Endodermal cell (in vitro differentiated cells): Measurements from ENCODE around the gene EFNB2. TPM values are rescaled to one million over a fixed set of nuclear protein-coding genes. Genes with fewer than 3 reads are reported as not detected.

ENCODE experiments used
- DNase-seq: peaks from one replicate; pipeline ENCODE4 v3.0.0-alpha.2; 2017
- H3K27ac ChIP-seq: 2 replicates; pipeline ENCODE4 v1.5.1; 2013; ENCODE audit warnings: mild to moderate bottlenecking, low read depth, low read length, moderate library complexity
- H3K27me3 ChIP-seq: 2 replicates; pipeline ENCODE4 v1.6.1; 2013; ENCODE audit warnings: mild to moderate bottlenecking, low read length, moderate library complexity; ENCODE audit not compliant: insufficient read depth, control insufficient read depth, poor library complexity, severe bottlenecking
- H3K36me3 ChIP-seq: 2 replicates; pipeline ENCODE4 v1.7.0; 2013; ENCODE audit warnings: mild to moderate bottlenecking, low read length, moderate library complexity; ENCODE audit not compliant: control insufficient read depth, insufficient read depth
- H3K4me1 ChIP-seq: one replicate; pipeline ENCODE4 v1.7.0; 2013; ENCODE audit warnings: low read length; ENCODE audit not compliant: control insufficient read depth, insufficient read depth
- H3K4me3 ChIP-seq: 2 replicates; pipeline ENCODE4 v1.5.1; 2013; ENCODE audit warnings: mild to moderate bottlenecking, low read length, moderate library complexity
- H3K9ac ChIP-seq: 2 replicates; pipeline ENCODE4 v1.6.1; 2013; ENCODE audit warnings: mild to moderate bottlenecking, low read length, moderate library complexity; ENCODE audit not compliant: poor library complexity, severe bottlenecking; ENCODE audit errors: extremely low read depth
- H3K9me3 ChIP-seq: 2 replicates; pipeline ENCODE4 v1.6.1; 2013; ENCODE audit warnings: mild to moderate bottlenecking, low read length, moderate library complexity; ENCODE audit not compliant: control insufficient read depth
- H3K27ac Mint-ChIP-seq: 2 replicates; pipeline ENCODE4 v1.8.0; 2020; ENCODE audit warnings: mixed read lengths
- H3K27me3 Mint-ChIP-seq: 2 replicates; pipeline ENCODE4 v1.8.0; 2021; ENCODE audit warnings: mild to moderate bottlenecking, mixed read lengths; ENCODE audit not compliant: insufficient read depth
- H3K36me3 Mint-ChIP-seq: 2 replicates; pipeline ENCODE4 v1.8.0; 2020; ENCODE audit warnings: low read depth, mixed read lengths
- H3K4me1 Mint-ChIP-seq: 2 replicates; pipeline ENCODE4 v1.8.0; 2020; ENCODE audit warnings: mixed read lengths
- H3K4me3 Mint-ChIP-seq: 2 replicates; pipeline ENCODE4 v1.8.0; 2020; ENCODE audit warnings: mild to moderate bottlenecking, moderate library complexity, mixed read lengths
- H3K9me3 Mint-ChIP-seq: 2 replicates; pipeline ENCODE4 v1.8.0; 2020; ENCODE audit warnings: mild to moderate bottlenecking, mixed read lengths
- CTCF ChIP-seq: fragments of 200-600 bp; sonication (generic); conservative IDR thresholded peaks from 2 replicates; pipeline ENCODE4 v1.5.0; 2021; ENCODE audit warnings: antibody characterized with exemption, mild to moderate bottlenecking
- WGBS, 2 experiments: methylation state at CpG; one replicate each; pipeline versions ENCODE4 v1.1.5 to v1.1.7; 2013; ENCODE audit warnings: missing lambda C conversion rate in 2 of 2, mixed read lengths in 1 of 2; ENCODE audit not compliant: insufficient coverage in 1 of 2, insufficient read length in 1 of 2; 5-methylcytosine and 5-hydroxymethylcytosine counted together
- total RNA-seq, 2 donors: library from RNA; stranded (reverse); fragmentation: NEBNext Ultra II Directional in 1 of 2; extraction: Animal tissue kit (Norgen Biotek cat#: 25700) in 1 of 2; gene quantifications; 2 replicates in 1 of 2; 3 replicates in 1 of 2; pipeline ENCODE4 v1.2.1, GENCODE V29; 2021

The EFNB2 gene
- total RNA-seq, 2 donors from 2014 or later: 0.84 to 3.1 TPM

DNA sequence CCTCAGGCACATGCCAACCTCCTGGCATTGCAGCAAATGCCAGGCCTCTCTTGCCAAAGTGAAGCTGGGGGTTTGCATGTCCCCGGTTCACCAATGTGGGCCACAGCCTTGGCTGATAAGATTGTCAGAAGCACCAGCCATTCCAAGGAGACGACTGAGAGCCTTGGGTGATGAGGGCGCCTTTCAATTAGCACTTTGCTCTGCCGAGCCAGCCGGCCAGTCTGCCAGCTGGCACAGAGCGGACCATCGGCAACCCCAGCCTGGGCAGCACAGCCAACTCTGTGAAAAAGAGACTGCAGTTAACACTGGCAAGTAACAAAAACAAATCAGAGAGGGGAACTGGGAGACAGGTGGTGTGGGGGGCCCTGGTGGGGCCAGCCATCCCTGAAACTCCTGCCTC is 67.3 kb downstream of the EFNB2 start:
- no peaks in the 10 kb centered on the region for H3K27me3 ChIP-seq
- Mint-ChIP-seq H3K9me3 (peaks cover 1% of the 10 kb centered on the region), H3K36me3 (no peaks in the 10 kb centered on the region), H3K27me3 (peaks cover 25% of the 10 kb centered on the region), H3K4me1 (peaks cover 39% of the 10 kb centered on the region), H3K27ac (no peak overlapping the region), H3K4me3 (no peak overlapping the region)
- peak overlapping the region; percentile 15 for H3K27ac ChIP-seq
- 82 to 87% methylated on average over 7 of the region's 7 CpGs for WGBS, 2 experiments
- H3K9ac ChIP-seq: no peak overlapping the region
- TF ChIP-seq CTCF: no peak
- peak; percentile 39 for DNase-seq
- H3K4me3 ChIP-seq: no peak overlapping the region
- peaks cover 11% of the 10 kb centered on the region for H3K4me1 ChIP-seq
- no peaks in the 10 kb centered on the region for H3K36me3 ChIP-seq
- H3K9me3 ChIP-seq: no peaks in the 10 kb centered on the region

- 59 to 78% methylated on average over 7 to 10 of the region's 10 CpGs for WGBS, 2 experiments
- peaks cover 35% of the 10 kb centered on the region for H3K4me1 Mint-ChIP-seq
- no peak for TF ChIP-seq CTCF
- peak; percentile 56 for DNase-seq
- Histone ChIP-seq H3K4me1 (peaks cover 9% of the 10 kb centered on the region), H3K27ac (peak overlapping the region; percentile 15), H3K9me3 (no peaks in the 10 kb centered on the region), H3K9ac (no peak overlapping the region), H3K4me3 (no peak overlapping the region), H3K36me3 (no peaks in the 10 kb centered on the region), H3K27me3 (no peaks in the 10 kb centered on the region)
- H3K36me3 Mint-ChIP-seq: no peaks in the 10 kb centered on the region
- peaks cover 1% of the 10 kb centered on the region for H3K9me3 Mint-ChIP-seq
- H3K4me3 Mint-ChIP-seq: no peak overlapping the region
- no peak overlapping the region for H3K27ac Mint-ChIP-seq
- H3K27me3 Mint-ChIP-seq: peaks cover 28% of the 10 kb centered on the region
These were observed 67.9 kb downstream of the EFNB2 start for GRCh38 chr13:106467427-106468122.

DNA sequence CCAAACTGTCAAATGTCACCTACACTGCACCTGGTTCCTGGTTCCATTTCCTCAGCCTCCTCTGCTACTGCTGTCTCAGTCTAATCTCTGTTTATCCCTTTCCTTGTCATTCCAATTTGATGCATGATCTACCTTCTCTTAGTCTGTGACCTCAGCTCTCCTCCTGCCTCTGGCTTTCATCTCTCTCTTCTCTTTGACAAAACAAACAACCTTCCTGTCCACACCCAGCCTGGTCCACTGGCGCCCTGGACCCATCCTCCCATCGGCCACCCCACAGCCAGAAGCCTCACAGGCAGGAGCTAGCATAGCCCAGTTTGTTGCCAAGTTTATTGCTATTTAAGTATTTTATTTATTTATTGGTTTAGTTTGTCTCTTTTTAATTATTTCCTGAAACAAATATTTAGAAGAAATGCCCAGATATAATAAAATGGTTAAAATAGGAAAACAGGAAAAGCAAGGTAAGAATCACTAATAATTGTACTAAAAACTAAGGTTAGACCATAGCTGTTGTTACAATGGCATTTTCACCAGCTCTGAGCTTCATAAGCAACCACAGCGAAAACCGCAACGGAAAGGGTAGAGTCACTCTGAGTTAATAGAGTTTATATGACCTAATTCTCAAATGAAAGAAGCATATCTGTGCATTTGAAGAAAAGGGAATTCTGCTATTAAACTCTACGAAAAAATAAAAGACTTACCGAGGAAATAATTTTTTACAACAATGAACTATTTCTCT is 68.6 kb downstream of the EFNB2 start:
- Mint-ChIP-seq H3K4me1 (peaks cover 28% of the 10 kb centered on the region), H3K9me3 (peaks cover 1% of the 10 kb centered on the region), H3K4me3 (no peak overlapping the region), H3K27me3 (peaks cover 25% of the 10 kb centered on the region), H3K27ac (no peak overlapping the region), H3K36me3 (no peaks in the 10 kb centered on the region)
- no peak for DNase-seq
- Histone ChIP-seq H3K27me3 (no peaks in the 10 kb centered on the region), H3K4me3 (no peak overlapping the region), H3K9ac (no peak overlapping the region), H3K9me3 (no peaks in the 10 kb centered on the region), H3K4me1 (peaks cover 9% of the 10 kb centered on the region), H3K27ac (peak overlapping the region; percentile 15), H3K36me3 (no peaks in the 10 kb centered on the region)
- TF ChIP-seq CTCF: no peak
- 86 to 97% methylated on average over 6 to 7 of the region's 7 CpGs for WGBS, 2 experiments
